ENCODE results near the gene FABP6. TPM values are rescaled to one million over a fixed set of nuclear protein-coding genes. Genes with fewer than 3 reads are reported as not detected.

The FABP6 gene
- total and polyA plus RNA-seq, 4 donors: not detected

GRCh38 chr5:160186480-160186879 is 42.8 kb upstream of the FABP6 start:
- no peak overlapping the region for H3K4me3 ChIP-seq (ENCODE audit: low read depth in 1 of 3, low read length in 3 of 3)
- H3K9ac ChIP-seq (ENCODE audit: low read depth in 1 of 2, low read length in 2 of 2): no peak overlapping the region
- WGBS: 86% methylated on average over 5 of the region's 5 CpGs
- TF ChIP-seq ATF3 (IDR thresholded peaks at IDR 0.05) (no peak), MAX (IDR thresholded peaks at IDR 0.05) (no peak), RXRA (IDR thresholded peaks at IDR 0.05) (no peak), FOXA1 (IDR thresholded peaks at IDR 0.05) (no peak), CTCF (IDR thresholded peaks at IDR 0.05; ENCODE audit: low read depth, low read length, missing input control) (no peak), GABPA (IDR thresholded peaks at IDR 0.05 in 1 of 2, conservative IDR thresholded peaks at IDR 0.05 in 1 of 2) (no peak), EGR1 (IDR thresholded peaks at IDR 0.05; ENCODE audit: low read depth in 2 of 2) (no peak), HNF4A (conservative IDR thresholded peaks at IDR 0.05) (no peak), HNF4G (IDR thresholded peaks at IDR 0.05) (no peak), YY1 (IDR thresholded peaks at IDR 0.05) (no peak), ZBTB33 (IDR thresholded peaks at IDR 0.05) (no peak), RAD21 (IDR thresholded peaks at IDR 0.05) (no peak)
- no peaks in the 10 kb centered on the region for H3K36me3 ChIP-seq (ENCODE audit: control insufficient read depth in 4 of 4, insufficient read depth in 3 of 4, low read depth in 1 of 4, low read length in 3 of 4)
- no peak overlapping the region for H3K27ac ChIP-seq (ENCODE audit: low read depth in 1 of 2, low read length in 2 of 2)
- H3K9me3 ChIP-seq (ENCODE audit: control insufficient read depth in 4 of 4, low read length in 3 of 4): no peaks in the 10 kb centered on the region
- peaks cover 0 to 6% (median 0%) of the 10 kb centered on the region in 4 donors for H3K4me1 ChIP-seq (ENCODE audit: control insufficient read depth in 4 of 4, insufficient read depth in 4 of 4, low read length in 3 of 4)
- H3K27me3 ChIP-seq (ENCODE audit: control insufficient read depth in 4 of 4, insufficient read depth in 4 of 4, low read length in 3 of 4): no peaks in the 10 kb centered on the region
- DNase-seq (ENCODE audit: low spot score): no peak

GRCh38 chr5:160187091-160187490 is 42.2 kb upstream of the FABP6 start:
- WGBS: 97% methylated on average over 5 of the region's 5 CpGs
- Histone ChIP-seq H3K27ac (ENCODE audit: low read depth in 1 of 2, low read length in 2 of 2) (no peak overlapping the region), H3K27me3 (ENCODE audit: control insufficient read depth in 4 of 4, insufficient read depth in 4 of 4, low read length in 3 of 4) (no peaks in the 10 kb centered on the region), H3K4me3 (ENCODE audit: low read depth in 1 of 3, low read length in 3 of 3) (no peak overlapping the region), H3K4me1 (ENCODE audit: control insufficient read depth in 4 of 4, insufficient read depth in 4 of 4, low read length in 3 of 4) (peaks cover 0 to 6% (median 0%) of the 10 kb centered on the region in 4 donors), H3K9ac (ENCODE audit: low read depth in 1 of 2, low read length in 2 of 2) (no peak overlapping the region), H3K36me3 (ENCODE audit: control insufficient read depth in 4 of 4, insufficient read depth in 3 of 4, low read depth in 1 of 4, low read length in 3 of 4) (no peaks in the 10 kb centered on the region), H3K9me3 (ENCODE audit: control insufficient read depth in 4 of 4, low read length in 3 of 4) (no peaks in the 10 kb centered on the region)
- no peak for TF ChIP-seq RXRA (IDR thresholded peaks at IDR 0.05)
- no peak for TF ChIP-seq MAX (IDR thresholded peaks at IDR 0.05)
- TF ChIP-seq JUND (IDR thresholded peaks at IDR 0.05): no peak
- TF ChIP-seq ATF3 (IDR thresholded peaks at IDR 0.05): no peak
- no peak for TF ChIP-seq YY1 (IDR thresholded peaks at IDR 0.05)
- no peak for TF ChIP-seq GABPA (IDR thresholded peaks at IDR 0.05 in 1 of 2, conservative IDR thresholded peaks at IDR 0.05 in 1 of 2)
- no peak for TF ChIP-seq HNF4A (conservative IDR thresholded peaks at IDR 0.05)
- TF ChIP-seq FOXA2 (IDR thresholded peaks at IDR 0.05): no peak
- no peak for TF ChIP-seq REST (IDR thresholded peaks at IDR 0.05)
- no peak for TF ChIP-seq RAD21 (IDR thresholded peaks at IDR 0.05)
- no peak for TF ChIP-seq TAF1 (conservative IDR thresholded peaks at IDR 0.05)
- no peak for TF ChIP-seq ZBTB33 (IDR thresholded peaks at IDR 0.05)
- TF ChIP-seq HNF4G (IDR thresholded peaks at IDR 0.05): no peak
- TF ChIP-seq SP1 (IDR thresholded peaks at IDR 0.05): no peak
- TF ChIP-seq FOXA1 (IDR thresholded peaks at IDR 0.05): no peak
- no peak for TF ChIP-seq CTCF (IDR thresholded peaks at IDR 0.05; ENCODE audit: low read depth, low read length, missing input control)
- TF ChIP-seq NR2F2 (IDR thresholded peaks at IDR 0.05): no peak
- TF ChIP-seq EGR1 (IDR thresholded peaks at IDR 0.05; ENCODE audit: low read depth in 2 of 2): no peak
- DNase-seq (ENCODE audit: low spot score): no peak
